WTC11 (cell line): ENCODE results near the gene BRMS1. TPM values are rescaled to one million over a fixed set of nuclear protein-coding genes. Genes with fewer than 3 reads are reported as not detected.
A peak's percentile ranks its signal among the peaks of the same experiment; 100 is the strongest.

Experiments used
- AR ChIP-seq: fragments of 250-450 bp; sonication (Bioruptor Pico); IDR thresholded peaks from 2 replicates; pipeline ENCODE4 v1.9.0; 2021; ENCODE audit warnings: mild to moderate bottlenecking
- ARID4B ChIP-seq: sonication (generic); formaldehyde crosslinking; IDR thresholded peaks from 2 replicates; pipeline ENCODE4 v1.8.0; 2023; ENCODE audit warnings: missing genetic modification reagents, mild to moderate bottlenecking, borderline replicate concordance
- ATF1 ChIP-seq: sonication (generic); formaldehyde crosslinking; IDR thresholded peaks from 2 replicates; pipeline ENCODE4 v1.8.1; 2023; ENCODE audit warnings: mild to moderate bottlenecking, moderate library complexity, missing genetic modification reagents
- ATF6 ChIP-seq: sonication (generic); formaldehyde crosslinking; IDR thresholded peaks from 2 replicates; pipeline ENCODE4 v1.8.1; 2023; ENCODE audit warnings: mild to moderate bottlenecking, missing genetic modification reagents
- CREB1 ChIP-seq: sonication (generic); formaldehyde crosslinking; IDR thresholded peaks from 2 replicates; pipeline ENCODE4 v1.8.0; 2023; ENCODE audit warnings: mild to moderate bottlenecking, missing genetic modification reagents
- E2F4 ChIP-seq: sonication (generic); formaldehyde crosslinking; IDR thresholded peaks from 2 replicates; pipeline ENCODE4 v1.8.1; 2022; ENCODE audit warnings: low read depth, mild to moderate bottlenecking, moderate library complexity, missing genetic modification reagents, borderline replicate concordance
- FOXP4 ChIP-seq: sonication (generic); formaldehyde crosslinking; IDR thresholded peaks from 2 replicates; pipeline ENCODE4 v1.8.0; 2022; ENCODE audit warnings: mild to moderate bottlenecking, missing genetic modification reagents
- GABPB1 ChIP-seq: sonication (generic); formaldehyde crosslinking; IDR thresholded peaks from 2 replicates; pipeline ENCODE4 v1.8.1; 2023; ENCODE audit warnings: mild to moderate bottlenecking, missing genetic modification reagents
- MLX ChIP-seq: sonication (generic); formaldehyde crosslinking; IDR thresholded peaks from 2 replicates; pipeline ENCODE4 v1.8.1; 2023; ENCODE audit warnings: mild to moderate bottlenecking, missing genetic modification reagents, moderate library complexity
- NR1H2 ChIP-seq: sonication (generic); formaldehyde crosslinking; IDR thresholded peaks from 2 replicates; pipeline ENCODE4 v1.9.0; 2021; ENCODE audit warnings: mild to moderate bottlenecking, moderate library complexity, missing genetic modification reagents
- PRRX2 ChIP-seq: fragments of 250-450 bp; sonication (Bioruptor Pico); IDR thresholded peaks from 2 replicates; pipeline ENCODE4 v1.8.0; 2021; ENCODE audit warnings: mild to moderate bottlenecking
- RELA ChIP-seq: sonication (generic); formaldehyde crosslinking; IDR thresholded peaks from 2 replicates; pipeline ENCODE4 v1.8.1; 2022; ENCODE audit warnings: missing genetic modification reagents, mild to moderate bottlenecking, borderline replicate concordance
- RORB ChIP-seq: fragments of 250-450 bp; sonication (Bioruptor Pico); IDR thresholded peaks from 2 replicates; pipeline ENCODE4 v1.9.0; 2021; ENCODE audit warnings: mild to moderate bottlenecking
- STAT6 ChIP-seq: sonication (generic); formaldehyde crosslinking; conservative IDR thresholded peaks from 2 replicates; pipeline ENCODE4 v1.8.1; 2023; ENCODE audit warnings: mild to moderate bottlenecking, low read depth, missing genetic modification reagents, moderate library complexity
- ZNF317 ChIP-seq: sonication (generic); formaldehyde crosslinking; IDR thresholded peaks from 2 replicates; pipeline ENCODE4 v1.8.1; 2023; ENCODE audit warnings: low read depth, mild to moderate bottlenecking, moderate library complexity, missing genetic modification reagents, borderline replicate concordance
- ZNF425 ChIP-seq: fragments of 250-450 bp; sonication (Bioruptor Pico); conservative IDR thresholded peaks from 2 replicates; pipeline ENCODE4 v1.9.0; 2021; ENCODE audit warnings: mild to moderate bottlenecking
- ZSCAN18 ChIP-seq: fragments of 250-450 bp; sonication (Bioruptor Pico); IDR thresholded peaks from 2 replicates; pipeline ENCODE4 v2.1.2; 2022; ENCODE audit warnings: mild to moderate bottlenecking, moderate library complexity
- total RNA-seq: library from RNA; stranded (reverse); gene quantifications from 3 replicates; pipeline ENCODE4 v1.2.3, GENCODE V29; 2021

Gene BRMS1
- total RNA-seq, 1 experiment from 2014 or later: 44.5 TPM

GRCh38 chr11:66328302-66329144, 16.4 kb downstream of the BRMS1 start (continued):
- TF ChIP-seq ZSCAN18 (CRISPR knock-in tag) (no peak), PRRX2 (CRISPR knock-in tag) (no peak), MLX (CRISPR knock-in tag) (no peak), ATF1 (CRISPR knock-in tag) (no peak), AR (CRISPR knock-in tag) (no peak), ARID4B (CRISPR knock-in tag) (0 out of 2 replicates have a peak, but pooled peaks have one; percentile 71), CREB1 (CRISPR knock-in tag) (no peak), FOXP4 (CRISPR knock-in tag) (no peak), STAT6 (CRISPR knock-in tag) (no peak), GABPB1 (CRISPR knock-in tag) (no peak; the same call in 1 of the 2 replicates), ZNF425 (CRISPR knock-in tag) (no peak), ATF6 (CRISPR knock-in tag) (no peak), ZNF317 (CRISPR knock-in tag) (no peak), RORB (CRISPR knock-in tag) (no peak), RELA (CRISPR knock-in tag) (no peak), NR1H2 (CRISPR knock-in tag) (no peak), E2F4 (CRISPR knock-in tag) (no peak)
